Lower leg skin (tissue), 4 donors: Measurements from ENCODE around the gene TMEM154. TPM values are rescaled to one million over a fixed set of nuclear protein-coding genes. Genes with fewer than 3 reads are reported as not detected.

Source experiments
- DNase-seq, 2 donors: peaks; one replicate each; pipeline ENCODE4 v3.0.0-alpha.2; 2019; ENCODE audit warnings: low spot score in 2 of 2
- H3K4me3 ChIP-seq: fragments of 200-600 bp; sonication (generic); 2 replicates; pipeline ENCODE4 v1.5.1; 2017; ENCODE audit warnings: mild to moderate bottlenecking, low read depth; ENCODE audit not compliant: poor library complexity, severe bottlenecking
- POLR2A ChIP-seq, 2 donors: fragments of 450-650 bp; IDR thresholded peaks; one replicate each; pipeline ENCODE4 v1.6.1; 2016 to 2017; ENCODE audit warnings: antibody characterized with exemption in 2 of 2, mild to moderate bottlenecking in 1 of 2, moderate library complexity in 1 of 2
- WGBS, 2 donors: methylation state at CpG; one replicate each; pipeline ENCODE4 v1.1.5; 2018; 5-methylcytosine and 5-hydroxymethylcytosine counted together
- intact Hi-C: fragments of 100-400 bp; cut with DNase I; formaldehyde crosslinking; loops from one replicate; pipeline ENCODE4 v1.15.0; 2023; ENCODE audit warnings: low total_unique reads
- total RNA-seq, 4 donors: library from RNA; depleted of rRNA; stranded (reverse); fragments of >200 nt; gene quantifications; one replicate each; pipeline ENCODE4 v1.1.0, GENCODE V29; 2016
- TF ChIP-seq, protein P1 (sequence below), 3 donors: fragments of 450-650 bp; IDR thresholded peaks; one replicate each; pipeline ENCODE4 v1.5.1; 2016; ENCODE audit warnings: antibody characterized with exemption in 3 of 3, mild to moderate bottlenecking in 3 of 3, moderate library complexity in 2 of 3

The TMEM154 gene
- total RNA-seq, 4 donors from 2014 or later, result 73.1 to 139 (median 97.5) TPM

DNA sequence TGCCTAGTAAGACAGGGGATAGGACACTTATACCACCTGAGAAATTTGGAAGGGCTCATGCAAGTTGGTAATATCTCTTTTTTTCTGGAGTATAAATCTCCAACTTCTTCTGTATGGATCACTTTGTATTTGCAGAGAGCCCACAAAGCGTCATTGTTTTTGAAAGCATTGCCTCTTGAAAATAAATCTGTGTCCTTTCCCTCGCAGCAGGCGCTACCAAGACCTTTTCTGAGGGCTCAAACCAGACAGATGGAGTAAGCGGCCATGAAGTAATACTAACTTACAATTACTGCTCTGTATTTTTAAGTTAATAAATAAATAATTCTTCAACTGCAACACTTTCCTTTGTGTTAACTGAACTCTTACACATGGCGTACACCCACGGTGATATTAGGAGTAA, 87.9 kb downstream of the TMEM154 start:
- no peak for DNase-seq
- TF ChIP-seq, protein P1, sequence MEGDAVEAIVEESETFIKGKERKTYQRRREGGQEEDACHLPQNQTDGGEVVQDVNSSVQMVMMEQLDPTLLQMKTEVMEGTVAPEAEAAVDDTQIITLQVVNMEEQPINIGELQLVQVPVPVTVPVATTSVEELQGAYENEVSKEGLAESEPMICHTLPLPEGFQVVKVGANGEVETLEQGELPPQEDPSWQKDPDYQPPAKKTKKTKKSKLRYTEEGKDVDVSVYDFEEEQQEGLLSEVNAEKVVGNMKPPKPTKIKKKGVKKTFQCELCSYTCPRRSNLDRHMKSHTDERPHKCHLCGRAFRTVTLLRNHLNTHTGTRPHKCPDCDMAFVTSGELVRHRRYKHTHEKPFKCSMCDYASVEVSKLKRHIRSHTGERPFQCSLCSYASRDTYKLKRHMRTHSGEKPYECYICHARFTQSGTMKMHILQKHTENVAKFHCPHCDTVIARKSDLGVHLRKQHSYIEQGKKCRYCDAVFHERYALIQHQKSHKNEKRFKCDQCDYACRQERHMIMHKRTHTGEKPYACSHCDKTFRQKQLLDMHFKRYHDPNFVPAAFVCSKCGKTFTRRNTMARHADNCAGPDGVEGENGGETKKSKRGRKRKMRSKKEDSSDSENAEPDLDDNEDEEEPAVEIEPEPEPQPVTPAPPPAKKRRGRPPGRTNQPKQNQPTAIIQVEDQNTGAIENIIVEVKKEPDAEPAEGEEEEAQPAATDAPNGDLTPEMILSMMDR (IDR thresholded peaks at IDR 0.05), result no peak
- TF ChIP-seq POLR2A (IDR thresholded peaks at IDR 0.05), result no peak
- H3K4me3 ChIP-seq, result no peak overlapping the region
- intact Hi-C loops, result no loop called here
- WGBS, 2 donors, result 68 to 80% methylated on average over 6 of the region's 6 CpGs

- H3K4me3 ChIP-seq, result no peak overlapping the region
- WGBS, 2 donors, result 8 to 11% methylated on average over 12 to 13 of the region's 13 CpGs
- peak; percentile 48 to 91 for DNase-seq
- no peak for TF ChIP-seq POLR2A (IDR thresholded peaks at IDR 0.05)
- TF ChIP-seq, protein P1 (IDR thresholded peaks at IDR 0.05), result no peak
- intact Hi-C loops, result no loop called here
Observed at GRCh38 chr4:152591396-152591795, 88.4 kb downstream of the TMEM154 start.

GRCh38 chr4:152590179-152591031, 89.4 kb downstream of the TMEM154 start:
- intact Hi-C loops, result no loop called here
- peak in 1 of 2 donors; percentile 36 for DNase-seq
- 25 to 34% methylated on average over 4 of the region's 4 CpGs for WGBS, 2 donors
- H3K4me3 ChIP-seq, result no peak overlapping the region
- TF ChIP-seq, protein P1 (IDR thresholded peaks at IDR 0.05), result no peak

DNA sequence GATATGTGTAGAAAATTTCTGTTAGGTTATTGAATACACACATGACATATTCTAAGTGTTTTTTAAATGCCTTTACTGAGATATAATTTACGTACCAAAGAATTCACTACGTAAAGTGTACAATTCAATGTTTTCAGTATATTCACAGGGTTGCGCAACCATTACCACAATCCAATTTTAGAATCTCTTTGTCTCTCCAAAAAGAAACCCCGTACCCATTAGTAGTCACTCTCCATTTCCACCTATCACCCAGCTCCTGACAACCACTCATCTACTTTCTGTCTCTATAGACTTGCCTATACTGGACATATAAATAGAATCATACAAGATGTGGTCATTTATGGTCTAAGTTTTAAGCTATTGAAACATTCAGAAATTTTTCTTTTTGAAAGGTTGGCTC, 90.9 kb downstream of the TMEM154 start:
- intact Hi-C loops, result no loop called here
- WGBS, 2 donors, result 86 to 87% methylated on average over 4 of the region's 4 CpGs
- no peak for DNase-seq
- no peak for TF ChIP-seq POLR2A (IDR thresholded peaks at IDR 0.05)
- TF ChIP-seq, protein P1 (IDR thresholded peaks at IDR 0.05), result no peak
- H3K4me3 ChIP-seq, result no peak overlapping the region

- intact Hi-C loops, result no loop called here
- DNase-seq, result peak in 1 of 2 donors; percentile 36
- H3K4me3 ChIP-seq, result no peak overlapping the region
- TF ChIP-seq POLR2A (IDR thresholded peaks at IDR 0.05), result no peak
- TF ChIP-seq, protein P1 (IDR thresholded peaks at IDR 0.05), result no peak
- WGBS, 2 donors, result 88 to 92% methylated on average over 3 of the region's 3 CpGs
Observed at GRCh38 chr4:152587127-152587526, 92.7 kb downstream of the TMEM154 start.
